Right lung (tissue), 5 donors: Measurements from ENCODE around the gene RNF103. TPM values are rescaled to one million over a fixed set of nuclear protein-coding genes. Genes with fewer than 3 reads are reported as not detected.

Experiments
- DNase-seq, 2 donors: peaks; one replicate each; pipeline ENCODE4 v3.0.0-alpha.2; 2013
- polyA plus RNA-seq, 5 donors: library from polyadenylated mRNA; unstranded; fragments of 120-200 nt; gene quantifications; one replicate each; pipeline versions ENCODE4 v1.2.1 to v1.2.3, GENCODE V29; 2013; ENCODE audit warnings: inconsistent platforms in 1 of 5, low replicate concordance in 1 of 5; ENCODE audit not compliant: insufficient read length in 5 of 5, insufficient read depth in 1 of 5

The RNF103 gene
- polyA plus RNA-seq, 5 donors: 27.8 to 43.0 (median 38.1) TPM

- DNase-seq: no peak
These were observed 45.7 kb downstream of the RNF103 start for GRCh38 chr2:86577817-86578456.

GRCh38 chr2:86570059-86570458, 53.6 kb downstream of the RNF103 start:
- no peak for DNase-seq

GRCh38 chr2:86566821-86567190, 56.9 kb downstream of the RNF103 start:
- DNase-seq: no peak

- DNase-seq: no peak
These were observed 57.4 kb downstream of the RNF103 start for GRCh38 chr2:86566158-86566820.

- no peak for DNase-seq
These were observed 60.0 kb downstream of the RNF103 start for GRCh38 chr2:86563650-86564061.

GRCh38 chr2:86562922-86563649, 60.6 kb downstream of the RNF103 start, which contains the start of gene CHMP3:
TSS of gene CHMP3 (minus strand) at chr2:86563443. CDS start at chr2:86563348, 95 bp downstream.
- peak; percentile 97 to 98 for DNase-seq

- no peak for DNase-seq
These were observed 61.2 kb downstream of the RNF103 start for GRCh38 chr2:86562485-86562921.

- no peak for DNase-seq
These were observed 65.8 kb downstream of the RNF103 start for GRCh38 chr2:86557836-86558235.

GRCh38 chr2:86556508-86556907, 67.2 kb downstream of the RNF103 start:
- DNase-seq: no peak

Other genes with a start within 250 kb of the RNF103 start
- 100 to 1,000 TPM in 1 of 5 donors, 10 to 100 TPM in 4; 52.7 to 100 (median 76.5) TPM for gene KDM3A, start 182.5 kb downstream of the RNF103 start, polyA plus RNA-seq
- 100 to 1,000 TPM; 135 to 191 (median 151) TPM for gene CHMP3, start 60.4 kb downstream of the RNF103 start, polyA plus RNA-seq
- 10 to 100 TPM; 40.9 to 55.3 (median 52.7) TPM for gene RMND5A, start 96.4 kb upstream of the RNF103 start, polyA plus RNA-seq
- 1 to 10 TPM in 3 of 5 donors, under 1 TPM in 2; 0.62 to 1.2 (median 1.1) TPM for gene CD8A, start 167.0 kb upstream of the RNF103 start, polyA plus RNA-seq
- under 1 TPM; 0.37 to 0.85 (median 0.56) TPM for gene CD8B, start 238.0 kb upstream of the RNF103 start, polyA plus RNA-seq